K562 (cell line): Measurements from ENCODE around the gene SRP9. TPM values are rescaled to one million over a fixed set of nuclear protein-coding genes. Genes with fewer than 3 reads are reported as not detected.

ENCODE experiments used
- ATF7 ChIP-seq: fragments of 450-650 bp; IDR thresholded peaks from 2 replicates; pipeline ENCODE4 v1.7.1; 2014; ENCODE audit warnings: mild to moderate bottlenecking, moderate library complexity
- BRD9 ChIP-seq: fragments of 450-650 bp; IDR thresholded peaks from 2 replicates; pipeline ENCODE4 v1.6.1; 2018; ENCODE audit warnings: low read depth; ENCODE audit not compliant: partially characterized antibody
- CEBPZ ChIP-seq: fragments of 150-350 bp; IDR thresholded peaks from 2 replicates; pipeline ENCODE4 v1.6.1; 2014; ENCODE audit warnings: low read depth, mild to moderate bottlenecking, low read length, borderline replicate concordance
- ESRRA ChIP-seq: fragments of 450-650 bp; IDR thresholded peaks from 2 replicates; pipeline ENCODE4 v1.6.1; 2014; ENCODE audit warnings: low read depth, mild to moderate bottlenecking, moderate library complexity, borderline replicate concordance
- FOXM1 ChIP-seq, 2 experiments: fragments of 450-650 bp in 1 of 2; sonication (generic) in 1 of 2; formaldehyde crosslinking in 1 of 2; IDR thresholded peaks; 2 replicates each; pipeline versions ENCODE4 v1.6.1 to v1.9.0; 2017 to 2022; ENCODE audit warnings: low read depth in 2 of 2, mild to moderate bottlenecking in 2 of 2, missing genetic modification reagents in 1 of 2, moderate library complexity in 1 of 2
- HNRNPK ChIP-seq: fragments of 200-400 bp; formaldehyde crosslinking; IDR thresholded peaks from one replicate; pipeline ENCODE4 v1.6.1; 2018; ENCODE audit warnings: mild to moderate bottlenecking, low read depth, low read length; ENCODE audit not compliant: poor library complexity, severe bottlenecking
- PURB ChIP-seq: sonication (generic); formaldehyde crosslinking; IDR thresholded peaks from 2 replicates; pipeline ENCODE4 v1.9.0; 2021; ENCODE audit warnings: low read depth, mild to moderate bottlenecking, missing genetic modification reagents
- SFPQ ChIP-seq: fragments of 200-400 bp; formaldehyde crosslinking; IDR thresholded peaks from 2 replicates; pipeline ENCODE4 v1.6.1; 2017; ENCODE audit warnings: mild to moderate bottlenecking, low read depth, low read length, moderate library complexity
- SOX6 ChIP-seq: fragments of 450-650 bp; IDR thresholded peaks from 2 replicates; pipeline ENCODE4 v1.6.1; 2014; ENCODE audit warnings: mild to moderate bottlenecking
- SREBF2 ChIP-seq: sonication (generic); formaldehyde crosslinking; IDR thresholded peaks from 2 replicates; pipeline ENCODE4 v1.4.0; 2020; ENCODE audit warnings: mild to moderate bottlenecking, missing genetic modification reagents
- TCF7L2 ChIP-seq: fragments of 150-350 bp; IDR thresholded peaks from 2 replicates; pipeline ENCODE4 v1.6.1; 2016; ENCODE audit warnings: low read depth, mild to moderate bottlenecking, low read length, moderate library complexity
- TEAD2 ChIP-seq: fragments of 450-650 bp; IDR thresholded peaks from 2 replicates; pipeline ENCODE4 v1.6.1; 2016; ENCODE audit warnings: missing genetic modification characterization, control low read depth, missing compliant biosample characterization
- TSHZ1 ChIP-seq: fragments of 250-450 bp; sonication (Bioruptor Pico); IDR thresholded peaks from 2 replicates; pipeline ENCODE4 v1.4.0; 2020; ENCODE audit warnings: mild to moderate bottlenecking, moderate library complexity
- ZBTB49 ChIP-seq: sonication (generic); formaldehyde crosslinking; IDR thresholded peaks from 2 replicates; pipeline ENCODE4 v1.8.0; 2022; ENCODE audit warnings: missing genetic modification reagents, mild to moderate bottlenecking, borderline replicate concordance
- ZC3H8 ChIP-seq: fragments of 450-650 bp; IDR thresholded peaks from 2 replicates; pipeline ENCODE4 v1.6.1; 2017
- ZNF764 ChIP-seq: fragments of 250-450 bp; sonication (Bioruptor Pico); IDR thresholded peaks from 2 replicates; pipeline ENCODE4 v1.4.0; 2020; ENCODE audit warnings: low read depth, mild to moderate bottlenecking, moderate library complexity
- ZSCAN32 ChIP-seq: fragments of 450-650 bp; formaldehyde crosslinking; IDR thresholded peaks from 2 replicates; pipeline ENCODE4 v1.4.0; 2020; ENCODE audit warnings: mild to moderate bottlenecking, moderate library complexity
- polyA plus RNA-seq, 8 experiments: library from polyadenylated mRNA; depleted of rRNA in 4 of 8; stranded (reverse) in 5 of 8; unstranded in 3 of 8; fragments of >200 nt; fragmentation: Nextera tagmentation in 2 of 8; fragmentation: Illumina TruSeq in 1 of 8; extraction: Ambion mirVana in 2 of 8; extraction: Trizol in 1 of 8; gene quantifications; 2 replicates each; pipeline versions ENCODE4 v1.2.1 to v1.2.3, GENCODE V29; 2011 to 2014; ENCODE audit warnings: inconsistent platforms in 1 of 8, missing spikeins in 1 of 8
- total RNA-seq, 7 experiments: library from RNA; depleted of rRNA in 6 of 7; stranded (reverse); fragments of >200 nt in 6 of 7; fragmentation: Illumina TruSeq in 2 of 7; extraction: Trizol in 2 of 7; gene quantifications; 2 replicates each; pipeline versions ENCODE4 v1.2.1 to v1.2.3, GENCODE V29; 2011 to 2021; ENCODE audit warnings: low replicate concordance in 1 of 7

The SRP9 gene
- total and polyA plus RNA-seq, 9 of the 15 experiments (the other 6 are each of a cell fraction or from before 2014, with no cell fraction given) = 273 to 1,892 (median 668) TPM

GRCh38 chr1:225769687-225770086 lies 7.9 kb upstream of the SRP9 start (continued):
- TF ChIP-seq SFPQ (no peak), BRD9 (no peak), HNRNPK (no peak), ZC3H8 (no peak), TCF7L2 (no peak), FOXM1 (IDR thresholded peaks at IDR 0.05; ENCODE audit: low read depth) (no peak), FOXM1 (CRISPR knock-in tag; IDR thresholded peaks at IDR 0.05; ENCODE audit: low read depth) (no peak), TSHZ1 (CRISPR knock-in tag) (no peak), ATF7 (no peak), CEBPZ (no peak), TEAD2 (tag) (no peak), ZNF764 (no peak), SREBF2 (CRISPR knock-in tag) (no peak), ZBTB49 (CRISPR knock-in tag) (no peak), ZSCAN32 (no peak), SOX6 (no peak), PURB (CRISPR knock-in tag) (no peak), ESRRA (no peak)
